MV-4-11 (cell line): ENCODE measurements around the gene RPS15.

Source experiments
- DNase-seq: peaks from one replicate; lab custom pipeline; 2025; lab: John Stamatoyannopoulos, UW

Gene RPS15

DNA sequence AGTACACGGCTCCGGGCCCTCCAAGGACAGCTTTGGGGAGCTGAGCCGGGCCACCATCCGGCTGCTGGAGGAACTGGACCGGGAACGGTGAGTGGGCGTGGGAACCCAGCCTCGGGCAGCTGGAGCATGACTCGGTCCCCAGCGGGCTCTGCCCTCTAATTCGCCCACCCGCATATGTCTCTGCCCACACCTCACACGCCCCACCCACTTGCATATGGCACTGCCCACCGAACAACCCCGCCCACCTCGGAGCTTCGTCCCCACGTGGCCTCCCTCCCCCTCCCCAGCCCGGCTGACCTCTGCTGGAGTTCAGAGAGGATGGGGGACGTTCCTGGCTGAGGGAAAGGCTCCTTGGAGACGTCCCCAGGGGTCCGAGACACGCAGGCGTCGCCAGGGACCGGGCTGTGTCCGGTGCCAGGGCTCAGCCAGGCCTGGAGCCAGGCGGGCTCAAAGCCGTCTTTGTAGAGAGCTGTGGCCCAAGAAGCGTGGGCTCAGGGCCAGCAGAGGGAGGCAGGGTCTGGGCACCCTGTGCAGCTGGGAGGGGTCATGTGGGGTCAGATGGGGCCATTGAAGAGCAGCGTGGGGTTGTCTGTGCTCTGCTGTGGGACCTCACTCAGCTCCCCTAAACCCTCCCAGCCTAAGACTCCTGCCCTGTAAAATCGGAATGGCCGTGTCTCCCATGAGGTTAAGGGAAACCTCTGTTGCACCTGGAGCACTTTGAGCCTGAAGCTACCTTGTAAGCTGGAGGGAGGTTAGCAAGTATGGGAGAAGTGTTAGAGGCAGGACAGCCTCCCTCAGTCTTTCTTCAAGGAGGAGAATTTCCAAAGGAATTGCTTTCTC is 15.5 kb downstream of the RPS15 start:
- DNase-seq, result no peak

DNA sequence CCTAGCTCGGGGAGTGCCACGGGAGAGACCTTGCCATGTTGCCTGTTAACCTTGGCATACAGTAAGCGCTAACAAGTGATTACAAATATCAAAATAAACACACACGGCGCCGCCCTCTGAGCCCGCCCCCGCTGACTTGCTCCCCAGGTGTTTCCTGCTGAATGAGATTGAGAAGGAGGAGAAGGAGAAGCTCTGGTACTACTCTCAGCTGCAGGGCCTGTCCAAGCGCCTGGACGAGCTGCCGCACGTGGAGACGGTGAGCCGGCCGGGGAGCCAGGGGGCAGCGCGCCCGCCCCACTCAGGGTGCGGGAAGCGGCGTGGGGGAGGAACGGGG is 16.8 kb downstream of the RPS15 start:
- DNase-seq, result peak; percentile 36

DNA sequence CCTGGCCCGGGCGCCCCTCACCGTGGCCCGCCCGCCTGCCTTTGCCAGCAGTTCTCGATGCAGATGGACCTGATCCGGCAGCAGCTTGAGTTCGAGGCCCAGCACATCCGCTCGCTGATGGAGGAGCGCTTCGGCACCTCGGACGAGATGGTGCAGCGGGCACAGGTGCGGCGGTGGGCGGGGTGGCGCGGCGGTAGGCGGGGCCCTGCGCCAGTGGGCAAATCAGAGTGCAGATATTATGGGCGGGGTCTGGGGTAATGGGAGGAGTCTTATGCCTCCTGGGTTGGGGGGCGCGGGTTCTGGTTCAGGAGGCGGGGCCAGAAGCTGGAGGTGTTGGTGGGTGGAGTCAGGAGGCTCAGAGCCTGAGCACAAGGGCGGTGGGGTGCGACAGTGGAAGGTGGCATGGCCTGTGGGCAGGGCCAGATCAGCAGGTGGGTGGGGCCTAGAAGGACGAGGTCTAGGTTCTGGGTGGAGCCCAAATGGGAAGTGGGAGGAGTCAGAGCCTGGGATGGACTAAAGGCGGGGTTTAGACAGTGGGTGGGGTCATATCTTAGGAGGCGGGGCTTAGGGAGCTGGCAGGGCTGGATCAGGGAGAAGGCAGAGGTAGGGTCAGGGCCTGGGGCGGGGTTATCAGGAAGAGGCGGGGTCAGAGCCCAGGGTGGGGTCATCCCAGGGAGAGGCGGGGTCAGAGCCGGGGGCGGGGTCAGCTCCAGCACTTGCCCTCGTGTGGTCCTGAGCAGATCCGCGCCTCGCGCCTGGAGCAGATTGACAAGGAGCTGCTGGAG is 17.3 kb downstream of the RPS15 start:
- peak; percentile 75 for DNase-seq

DNA sequence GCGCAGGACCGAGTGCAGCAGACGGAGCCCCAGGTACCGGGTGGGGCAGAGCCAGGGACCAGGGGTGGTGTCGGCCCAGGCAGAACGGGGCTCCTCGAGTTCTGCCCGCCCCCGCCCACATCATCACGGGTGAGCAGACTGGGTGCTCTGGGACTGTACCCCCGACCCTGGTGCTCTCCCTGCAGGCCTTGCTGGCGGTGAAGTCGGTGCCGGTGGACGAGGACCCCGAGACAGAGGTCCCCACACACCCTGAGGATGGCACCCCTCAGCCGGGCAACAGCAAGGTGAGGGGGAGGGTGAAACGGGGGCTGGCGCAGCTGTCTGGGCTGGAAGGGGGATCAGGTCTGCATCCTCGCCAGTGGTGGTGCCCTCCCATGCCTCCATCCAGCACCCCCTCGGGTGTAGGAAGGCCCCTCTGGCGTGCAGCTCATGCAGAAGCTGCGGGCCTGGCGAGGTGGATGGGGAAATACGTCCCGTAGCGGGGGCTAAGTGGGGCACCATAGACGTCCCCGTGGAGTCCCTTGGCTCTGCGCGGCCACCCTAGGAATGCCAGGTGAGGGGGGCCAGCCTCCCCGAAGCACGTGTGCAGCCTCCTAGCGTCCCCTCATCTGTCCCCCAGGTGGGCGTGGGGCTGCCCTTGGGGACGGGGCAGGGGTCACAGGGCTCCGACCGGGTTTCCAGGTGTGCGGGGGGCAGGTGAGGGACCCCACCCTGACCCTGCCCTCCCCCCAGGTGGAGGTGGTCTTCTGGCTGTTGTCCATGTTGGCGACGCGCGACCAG is 18.1 kb downstream of the RPS15 start:
- no peak for DNase-seq

DNA sequence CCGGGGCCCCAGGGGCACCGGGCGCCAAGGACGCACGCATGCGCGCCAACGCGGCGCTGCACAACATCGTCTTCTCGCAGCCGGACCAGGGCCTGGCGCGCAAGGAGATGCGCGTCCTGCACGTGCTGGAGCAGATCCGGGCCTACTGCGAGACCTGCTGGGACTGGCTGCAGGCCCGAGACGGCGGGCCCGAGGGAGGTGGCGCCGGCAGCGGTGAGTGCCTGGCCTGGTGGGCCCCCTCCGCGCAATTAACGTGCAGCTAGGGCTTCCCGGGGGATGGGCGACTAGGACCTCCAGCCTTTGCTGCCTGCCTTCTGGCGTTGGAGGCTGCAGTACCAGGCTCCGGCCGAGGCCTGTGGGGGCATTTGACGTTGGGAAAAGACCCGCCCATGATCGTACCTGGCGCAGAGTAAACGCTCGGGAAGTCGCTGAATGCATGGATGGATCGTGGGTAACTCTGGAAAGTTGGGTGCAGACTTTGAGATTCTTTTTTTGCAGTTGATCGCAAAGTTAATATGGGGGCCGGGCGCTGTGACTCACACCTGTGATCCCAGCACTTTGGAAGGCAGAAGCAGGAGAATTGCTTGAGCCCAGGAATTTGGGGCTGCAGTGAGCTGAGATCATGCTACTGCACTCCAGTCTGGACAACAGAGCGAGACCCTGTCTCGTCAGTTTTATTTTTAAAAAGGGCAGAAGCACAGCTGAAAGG is 19.0 kb downstream of the RPS15 start:
- no peak for DNase-seq

DNA sequence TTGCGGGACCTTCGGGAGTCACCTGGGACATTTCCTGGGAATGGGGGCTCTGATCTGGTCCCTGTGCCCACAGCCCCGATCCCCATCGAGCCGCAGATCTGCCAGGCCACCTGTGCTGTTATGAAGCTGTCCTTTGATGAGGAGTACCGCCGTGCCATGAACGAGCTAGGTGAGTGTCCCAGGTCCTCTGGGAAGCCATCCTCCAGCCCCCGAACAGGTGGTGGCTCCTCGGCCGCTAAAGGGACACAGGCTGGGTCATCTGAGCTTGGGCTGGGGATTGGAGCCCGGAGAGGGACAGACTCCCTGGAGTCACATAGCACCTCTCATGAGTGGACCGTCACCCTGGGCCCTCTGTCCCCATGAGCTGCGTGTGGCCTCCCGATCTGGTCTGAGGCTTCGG is 19.7 kb downstream of the RPS15 start:
- DNase-seq, result no peak

DNA sequence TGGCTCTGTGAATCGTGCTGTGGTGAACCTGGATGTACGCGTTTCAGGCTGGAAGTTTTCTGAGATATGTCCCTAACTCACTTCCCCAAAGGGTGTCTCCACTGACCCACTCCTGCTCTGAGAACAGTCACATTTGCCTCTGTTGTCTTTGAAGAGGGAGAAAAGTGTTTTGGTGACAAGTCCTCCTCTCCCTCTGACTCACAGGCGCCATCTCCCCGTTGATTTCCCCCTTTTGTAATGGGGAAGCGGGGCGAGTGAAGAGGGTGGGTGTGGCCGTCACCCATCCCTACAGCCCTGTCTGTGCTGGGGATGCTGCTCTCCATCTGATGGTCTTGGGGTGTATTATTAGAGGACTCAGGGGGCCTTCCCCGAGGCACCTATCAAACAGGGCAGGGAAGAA is 21.3 kb downstream of the RPS15 start:
- DNase-seq, result peak; percentile 70

DNA sequence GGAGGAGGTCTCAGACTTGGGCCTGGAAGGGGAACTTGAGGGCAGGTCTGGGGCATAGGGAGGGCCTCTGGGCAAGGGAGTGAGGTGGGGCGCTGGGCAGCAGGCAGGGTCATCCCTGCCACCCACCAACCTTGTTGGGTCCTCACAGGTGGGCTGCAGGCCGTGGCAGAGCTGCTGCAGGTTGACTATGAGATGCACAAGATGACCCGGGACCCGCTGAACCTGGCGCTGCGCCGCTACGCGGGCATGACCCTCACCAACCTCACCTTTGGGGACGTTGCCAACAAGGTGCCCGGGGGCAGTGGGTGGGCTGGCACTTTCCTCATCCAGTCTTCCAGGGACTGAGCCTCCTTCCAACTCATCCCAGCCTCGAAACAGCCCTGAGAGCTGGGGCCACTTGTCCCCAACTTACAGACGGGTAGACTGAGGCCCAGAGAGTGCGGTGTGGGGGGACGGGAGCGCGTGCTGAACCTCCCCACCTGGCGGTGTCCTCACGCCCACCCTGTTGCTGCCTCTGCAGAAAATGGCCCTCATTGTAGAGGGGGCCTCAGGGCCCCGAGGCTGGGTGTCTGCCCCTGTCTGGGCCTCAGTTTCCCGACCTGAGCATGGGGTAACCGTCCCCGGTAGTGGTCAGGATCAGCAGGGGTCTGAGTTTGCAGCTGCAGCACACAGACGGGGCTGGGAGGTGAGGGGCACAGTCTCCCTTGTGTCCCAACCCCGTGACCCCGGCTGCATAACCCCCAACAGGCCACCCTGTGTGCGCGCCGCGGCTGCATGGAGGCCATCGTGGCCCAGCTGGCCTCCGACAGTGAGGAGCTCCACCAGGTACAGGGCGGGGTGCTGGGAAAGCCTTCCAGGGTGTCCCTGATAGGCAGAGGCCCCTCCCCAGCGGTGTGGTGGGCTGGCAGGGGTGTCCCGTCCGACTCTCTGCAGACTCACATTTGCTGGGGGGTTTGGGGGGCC is 22.1 kb downstream of the RPS15 start:
- no peak for DNase-seq

DNA sequence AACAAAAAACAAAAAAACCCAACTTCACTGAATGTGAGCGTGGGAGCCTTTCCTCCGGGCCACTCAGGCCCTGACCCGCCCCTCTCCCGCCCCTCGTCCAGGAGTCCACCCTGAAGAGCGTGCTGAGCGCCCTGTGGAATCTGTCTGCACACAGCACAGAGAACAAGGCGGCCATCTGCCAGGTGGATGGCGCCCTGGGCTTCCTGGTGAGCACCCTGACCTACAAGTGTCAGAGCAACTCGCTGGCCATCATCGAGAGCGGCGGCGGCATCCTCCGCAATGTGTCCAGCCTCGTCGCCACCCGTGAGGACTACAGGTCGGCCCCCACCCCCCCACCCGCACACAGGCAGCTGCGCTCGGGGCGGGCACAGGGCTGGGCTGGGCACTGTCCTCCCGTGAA is 23.7 kb downstream of the RPS15 start:
- DNase-seq, result no peak

DNA sequence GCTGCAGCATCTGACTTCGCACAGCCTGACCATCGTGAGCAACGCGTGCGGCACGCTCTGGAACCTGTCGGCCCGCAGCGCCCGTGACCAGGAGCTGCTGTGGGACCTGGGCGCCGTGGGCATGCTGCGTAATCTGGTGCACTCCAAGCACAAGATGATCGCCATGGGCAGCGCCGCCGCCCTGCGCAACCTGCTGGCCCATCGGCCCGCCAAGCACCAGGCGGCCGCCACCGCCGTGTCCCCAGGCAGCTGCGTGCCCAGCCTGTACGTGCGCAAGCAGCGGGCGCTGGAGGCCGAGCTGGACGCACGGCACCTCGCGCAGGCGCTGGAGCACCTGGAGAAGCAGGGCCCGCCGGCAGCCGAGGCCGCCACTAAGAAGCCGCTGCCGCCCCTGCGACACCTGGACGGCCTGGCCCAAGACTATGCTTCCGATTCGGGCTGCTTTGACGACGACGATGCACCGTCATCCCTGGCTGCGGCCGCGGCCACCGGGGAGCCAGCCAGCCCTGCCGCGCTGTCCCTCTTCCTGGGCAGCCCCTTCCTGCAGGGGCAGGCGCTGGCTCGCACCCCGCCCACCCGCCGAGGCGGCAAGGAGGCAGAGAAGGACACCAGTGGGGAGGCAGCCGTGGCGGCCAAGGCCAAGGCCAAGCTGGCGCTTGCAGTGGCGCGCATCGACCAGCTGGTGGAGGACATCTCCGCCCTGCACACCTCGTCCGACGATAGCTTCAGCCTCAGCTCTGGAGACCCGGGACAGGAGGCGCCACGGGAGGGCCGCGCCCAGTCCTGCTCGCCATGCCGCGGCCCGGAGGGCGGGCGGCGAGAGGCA is 27.2 kb downstream of the RPS15 start:
- peak; percentile 39 for DNase-seq

DNA sequence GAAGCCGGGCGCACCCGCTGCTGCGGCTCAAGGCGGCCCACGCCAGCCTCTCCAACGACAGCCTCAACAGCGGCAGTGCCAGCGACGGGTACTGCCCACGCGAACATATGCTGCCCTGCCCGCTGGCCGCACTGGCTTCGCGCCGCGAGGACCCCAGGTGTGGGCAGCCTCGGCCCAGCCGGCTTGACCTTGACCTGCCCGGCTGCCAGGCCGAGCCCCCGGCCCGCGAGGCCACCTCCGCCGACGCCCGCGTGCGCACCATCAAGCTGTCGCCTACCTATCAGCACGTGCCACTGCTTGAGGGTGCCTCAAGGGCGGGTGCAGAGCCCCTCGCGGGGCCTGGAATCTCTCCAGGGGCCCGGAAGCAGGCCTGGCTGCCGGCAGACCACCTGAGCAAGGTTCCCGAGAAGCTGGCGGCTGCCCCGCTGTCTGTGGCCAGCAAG is 27.8 kb downstream of the RPS15 start:
- no peak for DNase-seq

DNA sequence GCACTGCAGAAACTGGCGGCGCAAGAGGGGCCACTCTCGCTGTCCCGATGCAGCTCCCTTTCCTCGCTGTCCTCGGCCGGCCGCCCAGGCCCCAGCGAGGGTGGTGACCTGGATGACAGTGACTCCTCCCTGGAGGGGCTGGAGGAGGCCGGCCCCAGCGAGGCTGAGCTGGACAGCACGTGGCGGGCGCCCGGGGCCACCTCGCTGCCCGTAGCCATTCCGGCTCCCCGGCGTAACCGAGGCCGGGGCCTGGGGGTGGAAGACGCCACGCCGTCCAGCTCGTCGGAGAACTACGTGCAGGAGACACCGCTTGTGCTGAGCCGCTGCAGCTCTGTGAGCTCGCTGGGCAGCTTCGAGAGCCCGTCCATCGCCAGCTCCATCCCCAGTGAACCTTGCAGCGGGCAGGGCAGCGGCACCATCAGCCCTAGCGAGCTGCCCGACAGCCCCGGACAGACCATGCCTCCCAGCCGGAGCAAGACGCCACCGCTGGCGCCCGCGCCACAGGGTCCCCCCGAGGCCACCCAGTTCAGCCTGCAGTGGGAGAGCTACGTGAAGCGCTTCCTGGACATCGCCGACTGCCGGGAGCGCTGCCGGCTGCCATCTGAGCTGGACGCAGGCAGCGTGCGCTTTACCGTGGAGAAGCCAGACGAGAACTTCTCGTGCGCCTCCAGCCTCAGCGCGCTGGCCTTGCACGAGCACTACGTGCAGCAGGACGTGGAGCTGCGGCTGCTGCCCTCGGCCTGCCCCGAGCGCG is 28.4 kb downstream of the RPS15 start:
- no peak for DNase-seq

DNA sequence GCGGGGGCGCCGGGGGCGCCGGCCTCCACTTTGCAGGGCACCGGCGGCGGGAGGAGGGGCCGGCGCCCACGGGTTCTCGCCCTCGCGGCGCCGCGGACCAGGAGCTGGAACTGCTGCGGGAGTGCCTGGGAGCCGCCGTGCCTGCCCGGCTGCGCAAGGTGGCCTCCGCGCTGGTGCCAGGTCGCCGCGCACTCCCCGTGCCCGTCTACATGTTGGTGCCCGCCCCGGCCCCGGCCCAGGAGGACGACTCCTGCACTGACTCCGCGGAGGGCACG is 29.0 kb downstream of the RPS15 start:
- DNase-seq, result no peak

DNA sequence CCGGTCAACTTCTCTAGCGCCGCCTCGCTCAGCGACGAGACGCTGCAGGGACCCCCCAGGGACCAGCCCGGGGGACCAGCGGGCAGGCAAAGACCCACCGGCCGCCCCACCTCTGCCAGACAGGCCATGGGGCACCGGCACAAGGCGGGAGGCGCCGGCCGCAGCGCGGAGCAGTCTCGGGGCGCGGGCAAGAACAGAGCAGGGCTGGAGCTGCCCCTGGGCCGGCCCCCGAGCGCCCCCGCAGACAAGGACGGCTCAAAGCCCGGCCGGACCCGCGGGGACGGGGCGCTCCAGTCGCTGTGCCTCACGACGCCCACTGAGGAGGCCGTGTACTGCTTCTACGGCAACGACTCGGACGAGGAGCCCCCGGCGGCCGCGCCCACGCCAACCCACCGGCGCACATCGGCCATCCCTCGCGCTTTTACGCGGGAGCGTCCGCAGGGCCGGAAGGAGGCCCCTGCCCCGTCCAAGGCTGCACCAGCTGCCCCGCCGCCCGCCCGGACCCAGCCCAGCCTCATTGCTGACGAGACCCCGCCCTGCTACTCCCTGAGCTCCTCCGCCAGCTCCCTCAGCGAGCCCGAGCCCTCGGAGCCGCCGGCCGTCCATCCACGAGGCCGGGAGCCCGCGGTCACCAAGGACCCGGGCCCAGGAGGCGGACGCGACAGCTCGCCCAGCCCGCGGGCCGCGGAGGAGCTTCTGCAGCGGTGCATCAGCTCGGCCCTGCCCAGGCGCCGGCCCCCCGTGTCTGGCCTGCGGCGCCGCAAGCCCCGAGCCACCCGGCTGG is 29.5 kb downstream of the RPS15 start:
- DNase-seq, result no peak

DNA sequence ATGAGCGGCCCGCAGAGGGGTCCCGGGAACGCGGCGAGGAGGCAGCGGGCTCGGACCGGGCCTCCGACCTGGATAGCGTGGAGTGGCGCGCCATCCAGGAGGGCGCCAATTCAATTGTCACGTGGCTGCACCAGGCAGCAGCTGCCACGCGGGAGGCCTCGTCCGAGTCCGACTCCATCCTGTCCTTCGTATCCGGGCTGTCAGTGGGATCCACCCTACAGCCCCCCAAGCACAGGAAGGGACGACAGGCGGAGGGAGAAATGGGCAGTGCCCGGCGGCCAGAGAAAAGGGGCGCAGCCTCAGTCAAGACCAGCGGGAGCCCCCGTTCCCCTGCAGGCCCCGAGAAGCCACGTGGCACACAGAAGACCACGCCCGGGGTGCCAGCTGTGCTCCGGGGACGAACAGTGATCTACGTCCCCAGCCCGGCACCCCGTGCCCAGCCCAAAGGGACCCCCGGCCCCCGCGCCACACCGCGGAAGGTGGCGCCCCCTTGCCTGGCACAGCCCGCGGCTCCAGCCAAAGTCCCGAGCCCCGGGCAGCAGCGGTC is 30.2 kb downstream of the RPS15 start:
- no peak for DNase-seq

DNA sequence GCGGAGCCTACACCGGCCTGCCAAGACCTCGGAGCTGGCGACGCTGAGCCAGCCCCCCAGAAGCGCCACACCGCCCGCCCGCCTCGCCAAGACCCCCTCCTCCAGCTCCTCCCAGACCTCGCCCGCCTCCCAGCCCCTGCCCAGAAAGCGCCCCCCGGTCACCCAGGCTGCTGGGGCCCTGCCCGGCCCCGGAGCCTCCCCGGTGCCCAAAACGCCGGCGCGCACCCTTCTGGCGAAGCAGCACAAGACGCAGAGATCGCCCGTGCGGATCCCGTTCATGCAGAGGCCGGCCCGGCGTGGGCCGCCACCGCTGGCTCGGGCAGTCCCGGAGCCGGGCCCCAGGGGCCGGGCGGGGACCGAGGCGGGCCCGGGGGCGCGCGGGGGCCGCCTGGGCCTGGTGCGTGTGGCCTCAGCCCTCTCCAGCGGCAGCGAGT is 30.6 kb downstream of the RPS15 start:
- DNase-seq, result no peak

DNA sequence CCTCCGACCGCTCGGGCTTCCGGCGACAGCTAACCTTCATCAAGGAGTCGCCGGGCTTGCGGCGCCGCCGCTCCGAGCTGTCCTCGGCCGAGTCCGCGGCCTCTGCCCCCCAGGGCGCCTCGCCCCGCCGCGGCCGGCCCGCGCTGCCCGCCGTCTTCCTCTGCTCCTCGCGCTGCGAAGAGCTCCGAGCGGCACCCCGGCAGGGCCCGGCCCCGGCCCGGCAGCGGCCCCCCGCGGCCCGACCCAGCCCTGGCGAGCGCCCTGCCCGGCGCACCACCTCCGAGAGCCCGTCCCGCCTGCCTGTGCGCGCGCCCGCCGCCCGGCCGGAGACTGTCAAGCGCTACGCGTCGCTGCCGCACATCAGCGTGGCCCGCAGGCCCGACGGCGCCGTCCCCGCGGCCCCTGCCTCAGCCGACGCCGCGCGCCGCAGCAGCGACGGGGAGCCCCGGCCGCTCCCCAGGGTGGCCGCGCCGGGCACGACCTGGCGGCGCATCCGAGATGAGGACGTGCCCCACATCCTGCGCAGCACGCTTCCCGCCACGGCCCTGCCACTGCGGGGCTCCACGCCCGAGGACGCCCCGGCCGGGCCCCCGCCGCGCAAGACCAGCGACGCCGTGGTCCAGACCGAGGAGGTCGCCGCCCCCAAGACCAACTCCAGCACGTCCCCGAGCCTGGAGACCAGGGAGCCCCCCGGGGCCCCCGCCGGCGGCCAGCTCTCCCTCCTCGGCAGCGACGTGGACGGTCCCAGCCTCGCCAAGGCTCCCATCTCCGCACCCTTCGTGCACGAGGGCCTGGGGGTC is 31.3 kb downstream of the RPS15 start:
- no peak for DNase-seq

DNA sequence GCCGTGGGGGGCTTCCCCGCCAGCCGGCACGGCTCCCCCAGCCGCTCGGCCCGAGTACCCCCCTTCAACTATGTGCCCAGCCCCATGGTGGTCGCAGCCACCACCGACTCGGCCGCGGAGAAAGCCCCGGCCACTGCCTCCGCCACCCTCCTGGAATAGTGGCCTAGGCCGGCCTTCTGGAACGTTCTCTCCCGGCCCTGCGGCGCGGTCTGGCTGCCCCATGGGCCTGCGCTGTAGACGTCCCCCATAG is 31.8 kb downstream of the RPS15 start:
- no peak for DNase-seq
